Panc1 (cell line): ENCODE data around the gene LRRC8C. TPM values are rescaled to one million over a fixed set of nuclear protein-coding genes. Genes with fewer than 3 reads are reported as not detected.

Experiments
- ATAC-seq: fragments of 200-7000 bp; cut with Tn5 transposase; 2 replicates; pipeline ENCODE4 v1.9.1; 2020; ENCODE audit warnings: mild to moderate bottlenecking, moderate library complexity
- BruUV-seq: library from RNA; stranded (reverse); fragments of 400-500 nt; replicated peaks from 2 replicates; lab custom pipeline; 2021; lab: Mats Ljungman, UMichigan
- CTCF ChIA-PET: fragments of 300-600 bp; sonication (Branson Sonifier 250); formaldehyde crosslinking; loops from one replicate; lab custom pipeline; 2022; ENCODE audit warnings: antibody characterized with exemption; lab: Charles Lee
- POLR2A ChIA-PET: fragments of 300-600 bp; sonication (Branson Sonifier 250); formaldehyde crosslinking; loops from one replicate; lab custom pipeline; 2022; ENCODE audit warnings: antibody characterized with exemption; lab: Charles Lee
- DNase-seq: peaks from one replicate; pipeline ENCODE4 v3.0.0-alpha.2; 2010; ENCODE audit warnings: low read depth, low spot score
- H3K27ac ChIP-seq: 2 replicates; pipeline ENCODE4 v1.5.1; 2011; ENCODE audit warnings: mild to moderate bottlenecking, low read length, inconsistent platforms
- H3K27me3 ChIP-seq: fragments of 200-500 bp; sonication (Bioruptor generic); 2 replicates; pipeline ENCODE4 v1.6.0; 2014; ENCODE audit warnings: low read length, inconsistent platforms; ENCODE audit not compliant: control insufficient read depth, insufficient read depth
- H3K36me3 ChIP-seq: fragments of 200-500 bp; sonication (Bioruptor generic); 2 replicates; pipeline ENCODE4 v1.5.1; 2014; ENCODE audit warnings: inconsistent platforms, mild to moderate bottlenecking, low read length, moderate library complexity; ENCODE audit not compliant: control insufficient read depth, insufficient read depth
- H3K4me1 ChIP-seq: 2 replicates; pipeline ENCODE4 v1.5.1; 2011; ENCODE audit warnings: inconsistent platforms, mild to moderate bottlenecking, low read length, moderate library complexity; ENCODE audit not compliant: control insufficient read depth, insufficient read depth
- H3K4me3 ChIP-seq, 2 experiments: 2 replicates each; pipeline ENCODE4 v1.5.1; 2011 to 2012; ENCODE audit warnings: low read depth in 2 of 2, low read length in 2 of 2, mild to moderate bottlenecking in 2 of 2, inconsistent platforms in 1 of 2, moderate library complexity in 1 of 2
- H3K9me3 ChIP-seq: fragments of 200-500 bp; sonication (Bioruptor generic); 2 replicates; pipeline ENCODE4 v1.5.1; 2014; ENCODE audit warnings: low read depth, mild to moderate bottlenecking, inconsistent platforms, low read length, moderate library complexity; ENCODE audit not compliant: control insufficient read depth, insufficient read depth
- CTCF ChIP-seq: fragments of 450-650 bp; IDR thresholded peaks from 2 replicates; pipeline ENCODE4 v1.5.1; 2017; ENCODE audit warnings: mild to moderate bottlenecking
- POLR2AphosphoS5 ChIP-seq: IDR thresholded peaks from 2 replicates; pipeline ENCODE4 v1.6.1; 2012; ENCODE audit warnings: mild to moderate bottlenecking, low read depth, low read length, moderate library complexity
- SIN3A ChIP-seq: IDR thresholded peaks from 2 replicates; pipeline ENCODE4 v1.6.1; 2012; ENCODE audit warnings: low read depth, mild to moderate bottlenecking, low read length, moderate library complexity, borderline replicate concordance; ENCODE audit not compliant: insufficient read depth
- TCF7L2 ChIP-seq: IDR thresholded peaks from 2 replicates; pipeline ENCODE4 v1.6.1; 2011; ENCODE audit warnings: mild to moderate bottlenecking, low read depth, low read length, inconsistent platforms
- in situ Hi-C: cut with HindIII; loops from 2 replicates; pipeline ENCODE4 v1.10.0; 2016; ENCODE audit warnings: low sequenced_read_pairs, low pct_unique_long_range_greater_than_20kb
- intact Hi-C: fragments of 100-400 bp; cut with micrococcal nuclease; formaldehyde crosslinking; loops from one replicate; pipeline ENCODE4 v1.10.0; 2022; ENCODE audit not compliant: unreplicated experiment
- total RNA-seq: library from RNA; stranded (reverse); gene quantifications from one replicate; pipeline ENCODE4 v1.2.1, GENCODE V29; 2021; ENCODE audit not compliant: unreplicated experiment
- TF ChIP-seq, protein P1 (sequence below), 2 experiments: IDR thresholded peaks; 2 replicates each; pipeline ENCODE4 v1.6.1; 2011 to 2012; ENCODE audit warnings: low read depth in 2 of 2, control low read depth in 1 of 2, low read length in 1 of 2, mild to moderate bottlenecking in 1 of 2, moderate library complexity in 1 of 2; ENCODE audit not compliant: insufficient read depth in 1 of 2

The LRRC8C gene
- total RNA-seq, 1 experiment from 2014 or later: 17.1 TPM

- H3K4me3 ChIP-seq: no peak overlapping the region
- in situ Hi-C loops: no loop called here
- peak; percentile 65; the same call in 1 of the 2 replicates for ATAC-seq
- intact Hi-C loops: no loop called here
- no peak for DNase-seq
- no peaks in the 10 kb centered on the region for H3K9me3 ChIP-seq
- TF ChIP-seq TCF7L2: peak; percentile 65
- no peak for TF ChIP-seq POLR2AphosphoS5
- ChIA-PET CTCF (no interaction called here), POLR2A (no interaction called here)
- no TSS peak for BruUV-seq
- H3K4me1 ChIP-seq: peaks cover 19% of the 10 kb centered on the region
- H3K27me3 ChIP-seq: no peaks in the 10 kb centered on the region
- H3K36me3 ChIP-seq: no peaks in the 10 kb centered on the region
- peak overlapping the region; percentile 17; the same call in 1 of the 2 replicates for H3K27ac ChIP-seq
These were observed 59.9 kb downstream of the LRRC8C start for GRCh38 chr1:89692601-89693521.

- no peak for DNase-seq
- TF ChIP-seq, protein P1, sequence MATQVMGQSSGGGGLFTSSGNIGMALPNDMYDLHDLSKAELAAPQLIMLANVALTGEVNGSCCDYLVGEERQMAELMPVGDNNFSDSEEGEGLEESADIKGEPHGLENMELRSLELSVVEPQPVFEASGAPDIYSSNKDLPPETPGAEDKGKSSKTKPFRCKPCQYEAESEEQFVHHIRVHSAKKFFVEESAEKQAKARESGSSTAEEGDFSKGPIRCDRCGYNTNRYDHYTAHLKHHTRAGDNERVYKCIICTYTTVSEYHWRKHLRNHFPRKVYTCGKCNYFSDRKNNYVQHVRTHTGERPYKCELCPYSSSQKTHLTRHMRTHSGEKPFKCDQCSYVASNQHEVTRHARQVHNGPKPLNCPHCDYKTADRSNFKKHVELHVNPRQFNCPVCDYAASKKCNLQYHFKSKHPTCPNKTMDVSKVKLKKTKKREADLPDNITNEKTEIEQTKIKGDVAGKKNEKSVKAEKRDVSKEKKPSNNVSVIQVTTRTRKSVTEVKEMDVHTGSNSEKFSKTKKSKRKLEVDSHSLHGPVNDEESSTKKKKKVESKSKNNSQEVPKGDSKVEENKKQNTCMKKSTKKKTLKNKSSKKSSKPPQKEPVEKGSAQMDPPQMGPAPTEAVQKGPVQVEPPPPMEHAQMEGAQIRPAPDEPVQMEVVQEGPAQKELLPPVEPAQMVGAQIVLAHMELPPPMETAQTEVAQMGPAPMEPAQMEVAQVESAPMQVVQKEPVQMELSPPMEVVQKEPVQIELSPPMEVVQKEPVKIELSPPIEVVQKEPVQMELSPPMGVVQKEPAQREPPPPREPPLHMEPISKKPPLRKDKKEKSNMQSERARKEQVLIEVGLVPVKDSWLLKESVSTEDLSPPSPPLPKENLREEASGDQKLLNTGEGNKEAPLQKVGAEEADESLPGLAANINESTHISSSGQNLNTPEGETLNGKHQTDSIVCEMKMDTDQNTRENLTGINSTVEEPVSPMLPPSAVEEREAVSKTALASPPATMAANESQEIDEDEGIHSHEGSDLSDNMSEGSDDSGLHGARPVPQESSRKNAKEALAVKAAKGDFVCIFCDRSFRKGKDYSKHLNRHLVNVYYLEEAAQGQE (IDR thresholded peaks at IDR 0.05; ENCODE audit: insufficient read depth in 1 of 2, low read depth in 2 of 2, low read length in 1 of 2): no peak
- TF ChIP-seq CTCF: no peak
- no peak for TF ChIP-seq POLR2AphosphoS5
- TF ChIP-seq TCF7L2: no peak
- TF ChIP-seq SIN3A: no peak
- no peaks in the 10 kb centered on the region for H3K9me3 ChIP-seq
- intact Hi-C loops: no loop called here
- in situ Hi-C loops: no loop called here
- ChIA-PET POLR2A (interaction anchor here (0.6 kb wide), 1 partner anchor 576 kb away, joined by 5 read pairs; no protein-coding TSS in a partner anchor), CTCF (no interaction called here)
- no peak overlapping the region; the same call in 1 of the 2 replicates for H3K27ac ChIP-seq
- H3K36me3 ChIP-seq: no peaks in the 10 kb centered on the region
- BruUV-seq: TSS peak; percentile 45
- H3K27me3 ChIP-seq: no peaks in the 10 kb centered on the region
- H3K4me1 ChIP-seq: peaks cover 19% of the 10 kb centered on the region
- ATAC-seq: no peak
- no peak overlapping the region for H3K4me3 ChIP-seq
These were observed 62.9 kb downstream of the LRRC8C start for GRCh38 chr1:89695847-89696246.

DNA sequence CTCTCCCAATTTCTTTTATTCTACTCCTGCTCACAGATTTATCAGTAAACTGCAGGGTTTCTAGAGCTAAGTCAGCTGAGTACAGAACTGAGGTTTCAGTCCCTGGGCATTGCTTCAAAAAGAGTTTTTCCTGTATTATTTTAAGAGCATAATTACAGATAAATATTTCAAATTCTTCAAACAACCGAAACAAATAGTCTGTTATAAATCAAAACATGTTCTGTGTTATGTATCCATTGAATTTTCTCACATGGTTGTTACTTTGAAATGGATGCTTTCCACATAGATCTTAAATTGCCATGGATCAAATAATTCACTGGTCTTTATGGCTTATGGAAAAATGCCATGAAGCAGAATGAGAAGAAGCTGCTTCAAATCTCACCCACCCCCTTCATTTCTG is 64.5 kb downstream of the LRRC8C start:
- H3K27me3 ChIP-seq: no peaks in the 10 kb centered on the region
- intact Hi-C loops (no loop called here), in situ Hi-C loops (no loop called here)
- H3K4me1 ChIP-seq: peaks cover 13% of the 10 kb centered on the region
- H3K4me3 ChIP-seq: no peak overlapping the region
- H3K9me3 ChIP-seq: no peaks in the 10 kb centered on the region
- ATAC-seq (no peak), DNase-seq (no peak)
- POLR2A ChIA-PET: no interaction called here
- CTCF ChIA-PET: no interaction called here
- BruUV-seq: no TSS peak
- no peaks in the 10 kb centered on the region for H3K36me3 ChIP-seq
- no peak for TF ChIP-seq CTCF
- no peak for TF ChIP-seq TCF7L2
- TF ChIP-seq, protein P1 (IDR thresholded peaks at IDR 0.05; ENCODE audit: insufficient read depth in 1 of 2, low read depth in 2 of 2, low read length in 1 of 2): no peak
- TF ChIP-seq SIN3A: no peak
- no peak for TF ChIP-seq POLR2AphosphoS5
- peak overlapping the region; percentile 48; the same call in 1 of the 2 replicates for H3K27ac ChIP-seq
